A673 (cell line): ENCODE measurements around the gene MYLK.

Experiments
- EZH2 ChIP-seq: fragments of 200-600 bp; sonication (generic); IDR thresholded peaks from 2 replicates; pipeline ENCODE4 v1.6.1; 2017; ENCODE audit warnings: borderline replicate concordance, low read depth, mild to moderate bottlenecking, mixed read lengths, antibody characterized with exemption, low read length; ENCODE audit not compliant: poor library complexity, severe bottlenecking
- TF ChIP-seq, protein P1 (sequence below): fragments of 300-800, 200-600 bp; sonication (generic); conservative IDR thresholded peaks from 2 replicates; pipeline ENCODE4 v1.5.1; 2017; ENCODE audit warnings: low read depth, mild to moderate bottlenecking, antibody characterized with exemption, low read length, moderate library complexity, mixed read lengths

DNA sequence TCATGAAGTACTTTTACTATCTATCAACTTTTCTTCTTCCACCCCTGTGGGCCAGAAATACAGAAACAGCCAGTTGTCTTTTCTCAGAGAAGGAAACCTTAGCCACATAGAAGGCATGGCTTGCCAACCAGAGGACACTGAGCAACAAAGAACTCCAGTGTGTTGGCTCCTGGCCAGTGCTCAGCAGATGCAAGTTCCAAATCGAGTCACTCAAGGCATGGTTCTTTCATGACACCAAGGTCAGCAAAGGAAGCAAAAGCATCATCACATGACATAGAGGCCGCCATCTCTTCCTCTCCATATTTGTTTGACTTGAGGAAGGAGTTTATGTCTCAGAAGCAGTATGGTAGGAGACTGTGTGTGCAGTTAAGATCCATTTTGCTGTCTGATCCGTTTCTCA is 92.2 kb downstream of the MYLK start:
- TF ChIP-seq EZH2 = no peak
- TF ChIP-seq, protein P1, sequence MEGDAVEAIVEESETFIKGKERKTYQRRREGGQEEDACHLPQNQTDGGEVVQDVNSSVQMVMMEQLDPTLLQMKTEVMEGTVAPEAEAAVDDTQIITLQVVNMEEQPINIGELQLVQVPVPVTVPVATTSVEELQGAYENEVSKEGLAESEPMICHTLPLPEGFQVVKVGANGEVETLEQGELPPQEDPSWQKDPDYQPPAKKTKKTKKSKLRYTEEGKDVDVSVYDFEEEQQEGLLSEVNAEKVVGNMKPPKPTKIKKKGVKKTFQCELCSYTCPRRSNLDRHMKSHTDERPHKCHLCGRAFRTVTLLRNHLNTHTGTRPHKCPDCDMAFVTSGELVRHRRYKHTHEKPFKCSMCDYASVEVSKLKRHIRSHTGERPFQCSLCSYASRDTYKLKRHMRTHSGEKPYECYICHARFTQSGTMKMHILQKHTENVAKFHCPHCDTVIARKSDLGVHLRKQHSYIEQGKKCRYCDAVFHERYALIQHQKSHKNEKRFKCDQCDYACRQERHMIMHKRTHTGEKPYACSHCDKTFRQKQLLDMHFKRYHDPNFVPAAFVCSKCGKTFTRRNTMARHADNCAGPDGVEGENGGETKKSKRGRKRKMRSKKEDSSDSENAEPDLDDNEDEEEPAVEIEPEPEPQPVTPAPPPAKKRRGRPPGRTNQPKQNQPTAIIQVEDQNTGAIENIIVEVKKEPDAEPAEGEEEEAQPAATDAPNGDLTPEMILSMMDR = no peak
